ENCODE data around the gene GPR157. TPM values are rescaled to one million over a fixed set of nuclear protein-coding genes. Genes with fewer than 3 reads are reported as not detected.

GPR157 gene
- total and polyA plus RNA-seq, 4 experiments from 2014 or later = 1.6 to 10.9 (median 4.8) TPM

GRCh38 chr1:9086045-9086444, 42.9 kb downstream of the GPR157 start:
- POLR2A ChIA-PET (ENCODE audit: partially characterized antibody) = no interaction called here
- no peak overlapping the region for H3K4me3 Mint-ChIP-seq
- no peak overlapping the region for H3K27ac Mint-ChIP-seq
- H3K9me3 ChIP-seq (ENCODE audit: control insufficient read depth in 1 of 2, low read length in 2 of 2) = no peaks in the 10 kb centered on the region
- no peak for DNase-seq
- no peaks in the 10 kb centered on the region for H3K36me3 ChIP-seq (ENCODE audit: insufficient read depth, low read length)
- no peak overlapping the region for H3K4me3 ChIP-seq (ENCODE audit: low read length in 2 of 2)
- CTCF ChIA-PET (ENCODE audit: partially characterized antibody) = no interaction called here
- H3K9me3 Mint-ChIP-seq = no peaks in the 10 kb centered on the region
- no peaks in the 10 kb centered on the region for H3K4me1 ChIP-seq (ENCODE audit: insufficient read depth, low read length)
- no peaks in the 10 kb centered on the region for H3K27me3 ChIP-seq (ENCODE audit: insufficient read depth, low read length)
- peaks cover 9 to 12% of the 10 kb centered on the region in 2 donors for H3K27me3 Mint-ChIP-seq
- H3K4me1 Mint-ChIP-seq = peaks cover 0 to 8% (median 3%) of the 10 kb centered on the region in 4 donors
- H3K27ac ChIP-seq (ENCODE audit: low read depth, low read length) = no peak overlapping the region
- no peaks in the 10 kb centered on the region for H3K36me3 Mint-ChIP-seq
- intact Hi-C loops (cut with micrococcal nuclease) = no loop called here

GRCh38 chr1:9085306-9085940, 43.5 kb downstream of the GPR157 start:
- peaks cover 9 to 12% of the 10 kb centered on the region in 2 donors for H3K27me3 Mint-ChIP-seq
- intact Hi-C loops (cut with micrococcal nuclease) = no loop called here
- no peaks in the 10 kb centered on the region for H3K36me3 ChIP-seq (ENCODE audit: insufficient read depth, low read length)
- H3K4me3 ChIP-seq (ENCODE audit: low read length in 2 of 2) = no peak overlapping the region
- ChIA-PET CTCF (ENCODE audit: partially characterized antibody) (no interaction called here), POLR2A (ENCODE audit: partially characterized antibody) (no interaction called here)
- no peaks in the 10 kb centered on the region for H3K27me3 ChIP-seq (ENCODE audit: insufficient read depth, low read length)
- no peak for DNase-seq
- H3K27ac ChIP-seq (ENCODE audit: low read depth, low read length) = no peak overlapping the region
- no peaks in the 10 kb centered on the region for H3K36me3 Mint-ChIP-seq
- H3K9me3 Mint-ChIP-seq = no peaks in the 10 kb centered on the region
- no peaks in the 10 kb centered on the region for H3K4me1 ChIP-seq (ENCODE audit: insufficient read depth, low read length)
- peaks cover under 1 to 8% (median 3%) of the 10 kb centered on the region in 4 donors for H3K4me1 Mint-ChIP-seq
- H3K9me3 ChIP-seq (ENCODE audit: control insufficient read depth in 1 of 2, low read length in 2 of 2) = no peaks in the 10 kb centered on the region
- no peak overlapping the region for H3K27ac Mint-ChIP-seq
- H3K4me3 Mint-ChIP-seq = no peak overlapping the region

GRCh38 chr1:9084906-9085305, 44.0 kb downstream of the GPR157 start:
- no peaks in the 10 kb centered on the region for H3K9me3 ChIP-seq (ENCODE audit: control insufficient read depth in 1 of 2, low read length in 2 of 2)
- no peaks in the 10 kb centered on the region for H3K4me1 ChIP-seq (ENCODE audit: insufficient read depth, low read length)
- intact Hi-C loops (cut with micrococcal nuclease) = no loop called here
- no peaks in the 10 kb centered on the region for H3K36me3 ChIP-seq (ENCODE audit: insufficient read depth, low read length)
- Mint-ChIP-seq H3K4me3 (no peak overlapping the region), H3K4me1 (peaks cover 2 to 8% (median 3%) of the 10 kb centered on the region in 4 donors), H3K9me3 (no peaks in the 10 kb centered on the region), H3K27me3 (peaks cover 12% of the 10 kb centered on the region in 2 donors), H3K27ac (no peak overlapping the region), H3K36me3 (no peaks in the 10 kb centered on the region)
- no peak overlapping the region for H3K4me3 ChIP-seq (ENCODE audit: low read length in 2 of 2)
- H3K27ac ChIP-seq (ENCODE audit: low read depth, low read length) = no peak overlapping the region
- no peak for DNase-seq
- ChIA-PET CTCF (ENCODE audit: partially characterized antibody) (no interaction called here), POLR2A (ENCODE audit: partially characterized antibody) (no interaction called here)
- H3K27me3 ChIP-seq (ENCODE audit: insufficient read depth, low read length) = no peaks in the 10 kb centered on the region

DNA sequence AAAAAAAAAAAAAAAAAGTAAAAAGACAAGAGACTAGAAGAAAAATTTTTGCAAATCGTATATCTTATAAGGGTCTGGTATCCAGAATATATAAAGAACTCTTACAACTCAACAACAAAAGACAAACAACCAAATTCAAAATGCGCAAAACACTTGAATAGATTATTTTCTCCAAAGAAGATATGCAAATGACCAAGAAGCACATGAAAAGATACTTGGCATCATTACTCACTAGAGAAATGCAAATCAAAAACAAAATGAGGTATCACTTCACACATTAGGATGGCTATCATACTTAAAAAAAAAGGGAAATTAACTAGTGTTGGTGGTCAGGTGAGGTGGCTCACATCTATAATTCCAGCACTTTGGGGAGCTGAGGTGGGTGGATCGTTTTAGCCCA, 47.4 kb downstream of the GPR157 start:
- ChIA-PET CTCF (ENCODE audit: partially characterized antibody) (no interaction called here), POLR2A (ENCODE audit: partially characterized antibody) (interaction anchor here (0.6 kb wide), 2 partner anchors 345 to 478 kb away, joined by 3 to 4 read pairs; no protein-coding TSS in a partner anchor)
- Mint-ChIP-seq H3K9me3 (no peaks in the 10 kb centered on the region), H3K36me3 (no peaks in the 10 kb centered on the region), H3K4me3 (no peak overlapping the region), H3K27me3 (peaks cover 11 to 13% of the 10 kb centered on the region in 2 donors), H3K4me1 (peaks cover 7 to 15% (median 10%) of the 10 kb centered on the region in 4 donors), H3K27ac (no peak overlapping the region)
- Histone ChIP-seq H3K27ac (ENCODE audit: low read depth, low read length) (no peak overlapping the region), H3K9me3 (ENCODE audit: control insufficient read depth in 1 of 2, low read length in 2 of 2) (no peaks in the 10 kb centered on the region), H3K4me1 (ENCODE audit: insufficient read depth, low read length) (peaks cover 11% of the 10 kb centered on the region), H3K36me3 (ENCODE audit: insufficient read depth, low read length) (no peaks in the 10 kb centered on the region), H3K27me3 (ENCODE audit: insufficient read depth, low read length) (no peaks in the 10 kb centered on the region), H3K4me3 (ENCODE audit: low read length in 2 of 2) (no peak overlapping the region)
- intact Hi-C loops (cut with micrococcal nuclease) = no loop called here
- no peak for DNase-seq

- Mint-ChIP-seq H3K36me3 (no peaks in the 10 kb centered on the region), H3K4me3 (no peak overlapping the region), H3K27me3 (peaks cover 11 to 15% of the 10 kb centered on the region in 2 donors), H3K27ac (no peak overlapping the region), H3K4me1 (peaks cover 8 to 15% (median 11%) of the 10 kb centered on the region in 4 donors), H3K9me3 (no peaks in the 10 kb centered on the region)
- H3K36me3 ChIP-seq (ENCODE audit: insufficient read depth, low read length) = no peaks in the 10 kb centered on the region
- peaks cover 11% of the 10 kb centered on the region for H3K4me1 ChIP-seq (ENCODE audit: insufficient read depth, low read length)
- H3K9me3 ChIP-seq (ENCODE audit: control insufficient read depth in 1 of 2, low read length in 2 of 2) = no peaks in the 10 kb centered on the region
- ChIA-PET POLR2A (ENCODE audit: partially characterized antibody) (interaction anchor here (0.6 kb wide), 2 partner anchors 346 to 477 kb away, joined by 3 to 4 read pairs; no protein-coding TSS in a partner anchor), CTCF (ENCODE audit: partially characterized antibody) (interaction anchor here (0.6 kb wide), 1 partner anchor 164 kb away, joined by 3 read pairs; no protein-coding TSS in a partner anchor)
- DNase-seq = no peak
- H3K4me3 ChIP-seq (ENCODE audit: low read length in 2 of 2) = no peak overlapping the region
- no peak overlapping the region for H3K27ac ChIP-seq (ENCODE audit: low read depth, low read length)
- no peaks in the 10 kb centered on the region for H3K27me3 ChIP-seq (ENCODE audit: insufficient read depth, low read length)
- intact Hi-C loops (cut with micrococcal nuclease) = no loop called here
Measured at GRCh38 chr1:9080705-9081291, 48.1 kb downstream of the GPR157 start.

GRCh38 chr1:9079988-9080704, 48.8 kb downstream of the GPR157 start:
- no peaks in the 10 kb centered on the region for H3K9me3 Mint-ChIP-seq
- Histone ChIP-seq H3K4me3 (ENCODE audit: low read length in 2 of 2) (no peak overlapping the region), H3K4me1 (ENCODE audit: insufficient read depth, low read length) (peaks cover 12% of the 10 kb centered on the region), H3K9me3 (ENCODE audit: control insufficient read depth in 1 of 2, low read length in 2 of 2) (no peaks in the 10 kb centered on the region), H3K27me3 (ENCODE audit: insufficient read depth, low read length) (no peaks in the 10 kb centered on the region), H3K36me3 (ENCODE audit: insufficient read depth, low read length) (no peaks in the 10 kb centered on the region), H3K27ac (ENCODE audit: low read depth, low read length) (no peak overlapping the region)
- CTCF ChIA-PET (ENCODE audit: partially characterized antibody) = interaction anchor here (0.6 kb wide), 1 partner anchor 164 kb away, joined by 3 read pairs; no protein-coding TSS in a partner anchor
- H3K27me3 Mint-ChIP-seq = peaks cover 11 to 16% of the 10 kb centered on the region in 2 donors
- POLR2A ChIA-PET (ENCODE audit: partially characterized antibody) = no interaction called here
- DNase-seq = peak in 1 of 5 donors; percentile 2
- H3K36me3 Mint-ChIP-seq = no peaks in the 10 kb centered on the region
- H3K27ac Mint-ChIP-seq = peak overlapping the region in 1 of 7 donors; percentile 65
- intact Hi-C loops (cut with micrococcal nuclease) = no loop called here
- no peak overlapping the region for H3K4me3 Mint-ChIP-seq
- H3K4me1 Mint-ChIP-seq = peaks cover 8 to 19% (median 13%) of the 10 kb centered on the region in 4 donors

- H3K4me1 Mint-ChIP-seq = peaks cover 13 to 23% (median 17%) of the 10 kb centered on the region in 4 donors
- intact Hi-C loops (cut with micrococcal nuclease) = no loop called here
- no peaks in the 10 kb centered on the region for H3K27me3 ChIP-seq (ENCODE audit: insufficient read depth, low read length)
- no peaks in the 10 kb centered on the region for H3K36me3 Mint-ChIP-seq
- peaks cover 15% of the 10 kb centered on the region for H3K4me1 ChIP-seq (ENCODE audit: insufficient read depth, low read length)
- H3K27ac ChIP-seq (ENCODE audit: low read depth, low read length) = no peak overlapping the region
- no peak overlapping the region for H3K4me3 ChIP-seq (ENCODE audit: low read length in 2 of 2)
- CTCF ChIA-PET (ENCODE audit: partially characterized antibody) = no interaction called here
- no peaks in the 10 kb centered on the region for H3K9me3 ChIP-seq (ENCODE audit: control insufficient read depth in 1 of 2, low read length in 2 of 2)
- POLR2A ChIA-PET (ENCODE audit: partially characterized antibody) = no interaction called here
- H3K4me3 Mint-ChIP-seq = peak overlapping the region in 2 of 8 donors; percentile 24 to 25
- peaks cover 11 to 16% of the 10 kb centered on the region in 2 donors for H3K27me3 Mint-ChIP-seq
- no peaks in the 10 kb centered on the region for H3K9me3 Mint-ChIP-seq
- H3K36me3 ChIP-seq (ENCODE audit: insufficient read depth, low read length) = no peaks in the 10 kb centered on the region
- H3K27ac Mint-ChIP-seq = peak overlapping the region in 1 of 7 donors; percentile 10
- no peak for DNase-seq
Measured at GRCh38 chr1:9078752-9079500, 50.0 kb downstream of the GPR157 start.

Measured in CD4-positive, alpha-beta memory T cell (primary cell).